ENCODE measurements around the gene UBE2D2.

The UBE2D2 gene

DNA sequence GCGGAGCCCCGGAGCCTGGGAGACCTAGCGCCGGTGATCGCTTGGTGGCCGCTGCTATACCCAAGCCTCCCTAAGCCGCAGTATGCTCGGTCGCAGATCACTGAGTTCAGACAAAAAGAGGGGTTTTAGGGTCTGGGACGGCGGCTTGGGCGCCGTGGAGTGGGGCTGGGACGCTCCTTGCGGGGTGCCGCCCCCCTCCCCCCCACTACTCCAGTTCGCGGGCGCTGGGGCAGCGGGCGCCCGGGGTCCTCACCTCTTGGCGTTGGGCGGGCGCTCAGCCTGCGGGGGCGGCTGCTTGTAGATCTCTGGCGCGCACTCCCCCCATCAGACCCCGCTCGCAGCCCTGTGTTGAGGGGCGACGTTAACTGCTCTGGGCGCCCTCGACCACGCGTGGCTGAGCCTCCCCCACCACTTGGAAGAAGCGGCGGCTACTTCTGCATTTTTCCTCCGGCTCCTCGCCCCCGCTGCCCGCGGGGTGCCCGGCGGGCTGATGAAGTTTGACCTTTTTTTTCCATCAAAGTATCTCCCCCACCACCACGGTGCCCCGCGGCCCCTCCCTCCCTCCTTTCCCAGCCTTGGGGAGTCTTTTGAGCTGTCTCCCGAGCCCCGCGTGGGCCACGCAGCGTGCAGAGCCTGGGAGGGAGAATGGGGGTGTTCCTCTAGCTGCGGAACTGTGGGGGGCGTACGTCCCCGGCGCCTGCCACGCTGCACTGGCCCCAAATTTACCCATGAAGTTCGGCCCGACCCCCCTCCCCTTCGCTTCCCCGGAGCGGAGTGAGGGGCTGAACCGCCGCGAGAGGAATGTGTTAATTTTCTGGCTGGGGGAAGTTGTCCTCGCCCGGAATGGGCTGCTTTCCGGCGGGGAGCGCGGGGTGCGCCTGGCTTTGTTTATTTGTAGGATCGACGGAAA is 88.2 kb downstream of the UBE2D2 start:
- peak; percentile 57 to 59 for DNase-seq

DNA sequence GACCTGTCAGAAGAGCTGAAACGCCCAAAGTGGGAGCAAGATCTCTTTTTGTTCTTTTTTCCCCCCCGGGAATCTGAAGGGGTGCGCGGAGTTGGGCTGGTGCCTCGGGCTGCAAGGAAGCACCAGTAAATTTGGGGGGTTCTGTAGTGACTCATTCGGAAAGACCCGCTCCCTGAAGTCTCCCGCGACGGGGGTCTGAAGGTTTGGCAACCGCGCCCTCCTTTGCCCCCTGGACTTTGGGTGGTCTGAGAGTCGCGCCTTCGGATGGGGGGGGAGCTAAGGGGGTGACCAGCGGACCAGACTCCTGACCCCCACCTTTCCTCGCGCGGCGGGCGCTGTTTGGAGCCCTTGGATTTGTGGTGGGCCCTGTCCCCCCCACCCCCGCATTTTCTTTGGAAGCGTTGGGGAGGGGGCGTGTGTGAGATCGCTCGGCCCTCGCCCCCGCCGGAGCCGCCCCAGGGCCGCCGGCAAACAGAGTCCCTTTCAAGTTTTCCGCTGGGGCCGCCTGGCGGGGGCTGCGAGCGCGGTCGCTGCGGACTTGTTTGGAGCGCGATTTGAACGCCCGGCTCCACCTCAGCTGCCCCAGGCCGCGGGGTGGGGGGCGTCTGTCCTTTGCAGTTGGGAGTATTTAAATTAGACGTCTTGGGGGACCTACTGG is 89.0 kb downstream of the UBE2D2 start:
- DNase-seq = no peak

DNA sequence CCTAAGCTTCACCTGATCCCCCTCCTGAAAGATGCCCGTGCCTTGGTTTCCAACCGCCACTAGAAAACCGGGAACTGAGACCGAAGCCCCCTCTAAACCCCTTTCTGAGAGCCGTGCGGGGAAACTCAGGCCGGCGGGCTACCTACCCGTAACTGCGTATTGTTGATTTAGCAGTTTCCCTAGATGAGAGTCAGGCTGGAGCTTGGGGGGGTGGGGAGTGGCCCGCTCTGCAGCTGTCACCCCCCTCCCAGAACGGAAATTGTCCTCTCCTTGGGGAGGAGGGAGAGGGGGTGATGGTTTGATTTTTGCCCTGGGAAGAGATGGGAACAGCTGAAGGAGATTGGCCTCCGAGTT is 89.5 kb downstream of the UBE2D2 start:
- DNase-seq = no peak

DNA sequence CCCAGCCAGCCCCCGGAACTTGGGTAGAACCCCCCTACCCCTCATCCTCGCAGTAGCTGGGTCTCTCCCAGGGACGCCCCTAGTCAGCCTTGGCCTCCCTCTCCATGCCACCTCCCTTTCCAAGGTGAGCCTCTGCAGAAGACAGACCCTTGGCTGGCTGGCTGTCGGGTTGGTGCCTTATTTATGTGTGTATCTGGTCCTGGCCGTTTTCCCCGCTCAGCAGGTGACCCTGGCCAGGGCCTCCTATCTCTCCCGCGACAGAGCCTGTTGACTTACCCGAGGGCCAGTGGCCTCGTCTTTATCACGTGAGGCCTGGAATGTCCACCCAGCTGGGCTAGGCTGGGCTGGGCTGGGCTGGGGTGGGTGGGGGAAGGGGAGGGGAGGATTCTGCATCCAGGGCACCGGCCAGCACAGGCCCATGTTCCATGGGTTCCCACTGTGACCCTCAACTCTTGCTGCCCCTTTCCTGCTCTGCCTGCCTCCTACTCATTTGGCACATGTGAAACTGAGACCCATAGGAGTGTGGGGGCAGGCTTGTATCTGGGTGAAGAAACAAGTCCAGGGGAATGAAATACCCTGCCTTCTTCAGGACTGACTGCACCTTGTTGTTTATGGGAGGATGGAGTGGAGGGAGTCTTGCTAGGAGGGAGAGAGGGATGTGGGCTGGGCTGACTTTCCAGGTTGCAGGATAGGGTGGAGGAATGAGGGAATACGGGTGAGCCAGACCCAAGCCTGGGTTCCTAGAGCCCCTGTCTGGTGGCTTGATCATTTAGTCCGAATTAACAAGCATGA is 90.1 kb downstream of the UBE2D2 start:
- DNase-seq = no peak

DNA sequence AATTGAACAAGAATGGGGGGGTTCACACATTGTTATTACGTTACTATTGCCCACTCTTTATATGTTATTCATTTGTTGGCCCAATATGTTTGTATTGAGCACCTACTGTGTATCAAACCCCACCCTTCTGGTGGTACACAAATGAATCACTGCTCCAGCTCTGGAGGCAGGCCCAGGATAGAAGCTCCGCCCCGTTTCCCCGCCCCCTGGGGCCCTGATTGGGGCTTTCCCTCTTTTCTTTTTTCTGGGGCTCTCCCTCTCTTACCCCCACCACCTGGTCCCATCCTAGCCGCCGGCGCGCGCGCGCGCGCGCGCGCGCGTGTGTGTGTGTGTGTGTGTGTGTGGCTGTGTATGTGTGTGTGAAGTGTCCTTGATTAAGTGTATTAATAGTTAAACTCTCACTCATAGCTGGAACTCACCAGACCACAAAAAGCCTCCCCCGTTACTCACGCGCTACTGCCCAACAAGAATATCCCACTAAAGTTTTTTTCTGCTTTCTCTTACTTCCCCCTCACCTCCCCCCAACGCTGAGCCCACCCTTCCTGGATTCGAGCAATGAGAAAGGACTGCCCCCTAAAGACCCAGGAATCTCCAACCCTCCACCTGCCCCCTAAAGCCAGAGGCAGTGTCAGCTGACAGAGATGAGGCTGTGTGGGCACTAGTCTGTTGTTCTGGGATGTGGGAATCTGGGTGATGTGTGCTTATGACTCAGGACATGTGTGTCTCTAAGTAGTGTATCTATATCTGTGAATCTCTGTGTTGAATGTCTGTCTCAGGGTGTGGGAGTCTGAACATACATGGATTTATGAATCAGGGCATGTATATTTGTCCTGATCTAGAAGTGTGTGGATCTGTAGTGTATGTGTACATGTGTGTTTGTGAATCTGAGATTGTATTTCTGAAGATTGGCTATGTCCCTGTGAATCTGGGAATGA is 91.0 kb downstream of the UBE2D2 start:
- peak; percentile 77 to 78 for DNase-seq

DNA sequence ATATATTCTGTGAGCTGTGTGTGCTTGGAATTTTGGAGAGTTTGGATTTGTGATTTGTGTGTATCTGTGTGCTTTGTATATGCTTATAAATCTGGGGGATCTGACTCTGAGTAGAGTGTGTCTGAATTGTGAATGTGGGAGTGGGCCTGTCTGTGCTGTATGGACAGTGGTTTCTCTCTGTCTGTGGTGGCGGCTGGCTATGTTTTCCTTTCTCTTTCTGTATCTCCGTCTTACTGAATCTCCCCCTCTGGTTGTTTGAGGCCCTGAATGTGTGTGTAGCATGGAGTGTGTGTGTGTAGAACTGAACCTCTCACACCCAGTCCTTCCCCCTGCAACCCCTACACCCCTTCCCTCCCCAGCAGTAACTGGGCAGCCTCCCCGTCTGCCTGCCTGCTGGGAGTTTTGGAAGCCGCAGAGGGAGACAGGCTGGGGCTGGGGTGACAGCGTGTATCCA is 91.7 kb downstream of the UBE2D2 start:
- DNase-seq = no peak

DNA sequence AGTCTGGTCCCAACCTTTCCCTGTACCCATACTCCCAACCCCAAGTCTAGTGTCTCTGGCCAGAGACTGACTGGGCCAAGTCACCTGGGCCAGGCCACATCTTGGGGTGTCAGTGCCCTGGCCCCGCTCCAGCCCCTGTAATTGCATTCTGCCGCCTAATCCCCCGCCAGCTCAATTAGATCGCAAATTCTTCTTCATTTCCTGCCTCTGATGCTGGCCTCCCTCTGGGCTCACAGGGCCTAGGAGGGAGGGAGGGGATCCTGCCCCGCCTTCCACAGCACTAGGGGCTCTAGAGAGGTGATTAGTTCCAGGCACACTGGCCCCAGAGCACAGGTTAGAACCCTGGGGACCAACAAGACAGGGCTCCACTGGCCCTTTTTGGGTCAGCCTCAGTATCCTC is 92.5 kb downstream of the UBE2D2 start:
- no peak for DNase-seq

DNA sequence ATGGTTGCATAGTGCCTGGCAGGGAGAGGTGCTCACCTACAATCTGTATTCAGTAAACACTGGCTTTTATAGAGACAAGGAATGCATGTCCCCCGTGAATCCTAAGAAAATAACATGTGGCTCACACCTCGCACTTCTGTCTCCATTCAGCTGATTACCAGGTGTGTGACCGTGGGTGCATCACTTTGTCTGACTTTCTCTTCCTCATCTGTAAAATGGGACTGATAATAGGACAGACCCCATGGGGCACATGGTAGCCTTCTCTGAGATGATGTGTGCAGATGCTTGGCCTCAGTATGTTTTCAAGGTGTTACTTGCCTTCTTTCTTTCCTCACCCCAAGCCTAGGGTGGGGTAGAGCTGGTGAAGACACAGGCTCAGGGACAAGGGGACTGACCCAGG is 93.3 kb downstream of the UBE2D2 start:
- DNase-seq = no peak

DNA sequence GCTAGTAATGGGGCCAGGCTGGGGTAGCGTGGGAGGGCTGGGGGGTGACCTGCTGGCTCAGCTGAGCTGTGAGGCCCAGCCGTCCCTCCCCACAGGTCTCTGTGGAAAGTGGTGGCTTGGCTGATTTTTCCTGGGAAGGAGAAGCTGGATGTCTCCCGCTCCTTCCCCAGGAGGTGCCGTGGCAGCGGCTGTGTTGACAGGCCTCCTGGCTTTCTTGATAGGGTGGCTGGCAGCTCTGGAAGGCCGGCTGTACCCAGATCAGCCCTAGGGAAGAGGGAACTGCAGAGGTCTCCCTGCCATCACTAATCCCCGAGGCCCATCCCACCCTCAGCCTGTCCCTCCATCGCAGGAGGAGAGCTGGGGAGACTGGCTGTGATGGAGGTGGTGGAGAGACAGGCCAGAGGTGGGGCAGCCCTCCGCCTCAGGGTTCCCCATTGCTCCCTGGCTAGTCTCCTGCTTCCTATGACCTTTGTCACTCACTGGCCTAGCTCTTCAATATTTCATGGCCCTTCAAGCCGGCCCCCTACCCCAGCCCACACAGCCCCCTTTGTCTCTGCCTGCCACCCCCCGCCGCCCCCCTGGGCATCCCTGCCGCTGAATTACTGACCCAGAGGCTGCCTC is 93.8 kb downstream of the UBE2D2 start:
- DNase-seq = no peak

DNA sequence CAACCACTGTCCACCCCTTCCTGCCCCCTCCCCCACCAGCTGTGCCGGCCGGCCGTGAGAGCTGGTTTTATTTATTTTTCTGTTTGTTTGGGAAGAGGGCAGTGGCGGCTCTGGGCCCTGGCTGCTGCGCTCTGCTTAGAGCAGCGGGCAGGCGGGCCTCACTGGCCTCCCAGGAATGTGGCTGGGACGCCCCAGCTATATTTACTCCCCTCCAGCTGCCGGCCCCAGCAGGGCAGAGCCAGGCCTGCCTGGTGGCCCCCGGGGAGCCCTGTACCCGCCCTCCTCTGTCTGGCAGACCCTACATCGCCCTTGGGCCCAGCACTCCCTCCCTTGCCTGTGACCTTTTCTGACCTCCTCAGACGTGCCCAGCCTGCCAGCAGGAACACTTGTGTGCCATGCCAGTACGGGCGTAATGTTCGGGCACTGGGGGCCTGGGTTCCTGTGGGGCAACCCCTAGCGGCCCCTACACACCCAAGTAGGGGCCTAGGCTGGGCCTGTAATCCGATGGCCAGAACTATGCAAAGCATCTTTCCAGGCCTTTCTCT is 94.7 kb downstream of the UBE2D2 start:
- DNase-seq = no peak

DNA sequence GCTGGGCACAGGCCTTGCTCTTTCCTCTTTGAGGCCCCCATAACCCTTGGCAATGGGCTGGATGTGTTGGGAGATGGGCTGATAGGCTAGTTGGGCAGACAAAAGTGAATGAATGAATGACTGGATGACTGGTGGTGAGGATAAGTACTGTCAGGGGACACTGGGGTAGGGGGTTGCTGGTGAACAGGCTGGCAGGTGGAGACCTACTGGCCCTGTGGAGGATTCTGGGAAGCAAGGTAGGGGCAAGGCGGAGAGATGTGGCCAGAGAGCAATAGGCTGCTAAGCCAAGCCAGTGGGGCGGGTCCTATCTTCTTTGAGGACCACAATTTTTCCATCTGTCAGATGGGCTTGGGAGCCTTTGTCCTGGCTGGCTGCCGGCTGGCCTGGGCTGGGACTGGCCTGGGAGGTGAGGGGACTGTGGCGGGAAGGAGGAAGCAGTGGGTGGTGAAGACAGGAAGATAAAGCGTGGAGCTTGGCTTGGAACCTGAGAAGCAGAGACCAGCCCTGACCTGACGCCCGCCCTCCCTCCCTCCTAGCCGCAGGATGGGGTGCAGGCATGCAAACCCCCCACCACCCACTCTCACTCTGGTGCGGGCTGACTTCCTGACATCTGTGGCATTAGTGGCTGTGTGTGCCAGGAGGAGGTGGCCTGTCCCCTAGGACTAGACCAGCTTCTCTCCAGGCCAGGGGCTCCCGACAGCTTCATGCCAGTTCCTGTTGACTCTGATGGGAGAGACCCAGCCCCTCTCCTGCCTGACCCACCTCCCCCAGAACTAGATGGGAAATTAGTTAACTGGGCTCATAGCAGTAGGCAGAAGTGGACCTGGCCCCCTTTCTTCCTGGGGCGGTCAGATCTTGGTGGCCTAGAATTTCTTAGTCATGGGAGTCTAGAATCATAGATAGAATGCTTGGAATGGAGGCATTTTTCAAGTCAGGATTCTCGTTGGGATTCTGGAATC is 96.5 kb downstream of the UBE2D2 start:
- DNase-seq = no peak

DNA sequence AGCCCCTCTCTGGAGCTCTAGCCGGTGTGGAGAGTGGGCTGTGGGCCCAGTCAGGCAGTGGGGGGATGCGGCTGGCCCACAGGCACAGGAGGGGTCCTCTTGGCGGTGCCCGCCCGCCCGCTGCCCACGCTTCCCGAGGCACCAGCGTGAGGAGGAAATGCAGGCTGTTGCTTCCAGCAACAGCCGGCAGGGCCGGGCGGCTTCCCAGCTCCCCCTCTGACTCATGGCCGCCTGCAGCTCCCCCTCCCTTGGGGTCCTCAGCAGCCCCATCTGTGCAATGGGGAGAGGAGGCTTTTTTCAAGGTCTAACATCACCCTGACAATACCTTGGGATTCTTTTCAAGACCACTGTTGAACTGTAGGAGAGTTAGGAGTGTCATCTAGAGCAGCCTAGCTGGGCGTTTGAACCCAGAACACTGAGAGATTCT is 97.4 kb downstream of the UBE2D2 start:
- DNase-seq = no peak

DNA sequence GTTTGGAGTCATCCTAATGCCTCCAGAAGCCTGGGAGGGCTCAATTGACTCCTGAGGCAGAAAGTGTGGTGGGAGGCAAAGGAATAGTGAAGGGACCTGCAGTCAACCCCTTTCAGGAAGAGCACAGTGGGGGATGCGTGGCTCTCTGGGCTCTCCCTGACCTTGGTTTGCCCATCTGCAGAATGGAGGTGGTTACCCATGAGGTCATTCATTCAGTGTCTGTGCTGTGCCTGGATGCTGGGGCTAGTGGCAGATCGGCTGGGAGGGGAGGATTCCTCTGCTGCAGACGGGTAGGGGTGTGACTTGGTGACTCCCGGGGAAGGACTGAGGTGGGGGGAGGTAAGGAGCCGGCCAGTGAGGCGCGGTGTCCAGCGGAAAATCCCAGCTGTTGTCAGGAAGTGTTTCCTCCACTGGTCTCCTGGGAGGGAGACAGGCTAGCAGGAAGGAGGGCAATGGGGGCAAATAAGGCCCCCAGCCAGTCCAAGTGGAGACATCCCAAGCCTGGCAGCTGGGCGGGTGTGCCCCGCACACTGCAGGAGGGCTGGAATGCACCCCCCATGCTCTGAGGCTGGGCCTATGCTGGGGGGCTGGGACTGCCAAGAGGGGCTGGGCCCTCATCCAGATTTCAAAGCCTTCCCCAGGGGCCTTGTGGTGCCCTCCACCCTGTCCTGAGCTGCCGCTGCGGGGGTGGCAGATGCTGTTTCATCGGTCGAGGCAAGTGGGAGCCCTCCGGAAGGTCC is 98.0 kb downstream of the UBE2D2 start:
- no peak for DNase-seq

DNA sequence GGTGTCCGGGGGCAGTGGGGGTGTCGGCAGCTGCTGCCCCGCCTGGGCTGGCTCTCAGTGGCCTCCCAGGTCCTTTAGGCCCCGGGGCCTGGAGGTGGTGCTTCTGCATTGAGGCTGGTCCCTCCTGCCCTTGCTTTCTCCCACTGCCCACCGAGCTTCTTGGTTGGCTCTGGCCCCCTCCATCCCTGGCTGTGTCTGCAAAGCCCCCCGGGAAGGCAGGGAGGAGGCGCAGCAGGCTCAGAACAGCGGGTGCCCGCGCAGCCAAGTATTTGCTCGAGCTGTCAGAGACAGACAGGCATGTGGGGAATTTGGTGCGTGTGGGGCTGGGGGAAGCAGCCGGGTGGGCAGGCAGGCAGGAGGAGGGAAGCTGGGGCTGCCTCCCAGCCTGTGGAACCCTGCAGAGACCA is 98.6 kb downstream of the UBE2D2 start:
- DNase-seq = no peak

DNA sequence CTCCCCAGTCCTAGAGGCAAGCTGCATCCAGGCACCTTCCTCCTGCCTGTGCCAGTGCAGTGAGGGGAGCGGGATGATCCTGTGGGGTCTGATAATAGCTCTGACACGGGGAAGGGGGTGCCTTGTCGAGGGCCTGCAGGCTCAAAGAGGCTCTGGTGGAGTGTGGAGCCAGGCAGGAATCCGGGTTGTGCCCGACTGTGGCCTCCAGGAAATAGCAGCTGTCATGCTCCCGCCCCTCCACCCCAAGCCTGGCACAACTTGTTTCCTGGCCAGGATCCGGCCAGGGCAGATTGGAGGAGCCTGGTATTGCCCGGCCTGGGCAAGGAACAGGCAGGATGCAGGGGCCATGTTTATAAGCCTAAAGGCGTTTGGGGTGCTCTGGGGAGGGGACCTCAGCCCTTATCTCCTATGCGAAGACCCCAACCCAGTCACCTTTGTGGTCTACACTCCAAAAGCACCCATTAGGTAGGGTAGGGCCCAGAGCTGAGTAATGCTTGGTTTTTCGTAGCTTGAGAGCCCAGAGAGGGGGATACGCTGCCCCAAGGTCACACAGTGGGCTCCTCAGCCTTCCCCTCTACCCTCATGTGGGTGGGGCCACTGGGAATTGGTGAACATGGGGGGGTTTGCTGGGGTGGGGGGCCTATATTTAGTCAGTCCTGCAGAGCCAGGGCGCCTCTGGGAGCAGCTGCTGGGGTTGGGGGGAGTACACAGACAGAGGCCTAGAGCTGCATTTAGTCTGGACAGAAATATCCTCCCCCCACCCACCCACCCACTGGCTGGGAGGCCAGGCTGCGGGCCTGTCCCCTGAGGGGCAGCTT is 99.2 kb downstream of the UBE2D2 start:
- no peak for DNase-seq

DNA sequence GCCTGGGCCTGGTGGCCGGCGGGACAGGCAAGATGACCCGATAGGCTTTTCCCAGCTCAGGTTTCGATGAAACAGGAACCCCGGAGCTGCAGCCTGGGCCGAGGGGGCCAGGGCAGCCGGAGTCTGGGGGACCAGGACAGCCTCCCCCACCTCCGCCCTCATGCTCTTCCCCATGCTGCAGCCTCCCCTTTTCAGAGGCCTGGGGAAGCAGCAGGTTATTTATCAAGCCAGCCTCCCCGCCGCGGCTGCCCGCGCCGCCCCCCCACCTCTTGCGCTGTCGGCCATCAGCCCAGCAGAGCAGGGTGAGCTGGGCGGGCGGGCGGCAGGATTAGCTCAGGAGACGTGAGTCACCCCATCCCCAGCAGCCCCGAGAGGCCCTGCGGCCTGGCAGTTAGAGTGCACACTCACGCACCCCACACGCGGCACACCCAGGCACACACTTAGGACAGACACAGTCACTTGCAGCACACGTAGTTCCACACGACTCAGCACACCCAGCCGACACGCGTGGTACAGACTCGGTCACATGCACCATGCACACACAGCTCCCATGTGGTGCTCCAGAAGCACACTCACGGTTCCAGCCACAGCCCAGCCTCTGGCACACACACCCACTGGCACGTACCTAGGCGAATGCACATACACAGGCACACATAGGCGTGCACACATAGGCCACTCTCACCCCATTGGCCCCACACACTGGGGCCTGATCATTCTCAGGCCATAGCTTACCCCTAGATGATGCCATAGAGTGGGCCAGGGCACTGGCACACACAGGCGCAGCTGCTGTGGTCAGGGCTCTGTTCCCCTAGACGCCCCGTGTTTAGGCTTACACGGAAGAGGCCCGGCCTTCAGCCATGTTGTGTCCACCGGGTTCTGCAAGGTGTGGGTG is 100.0 kb downstream of the UBE2D2 start:
- DNase-seq = no peak

DNA sequence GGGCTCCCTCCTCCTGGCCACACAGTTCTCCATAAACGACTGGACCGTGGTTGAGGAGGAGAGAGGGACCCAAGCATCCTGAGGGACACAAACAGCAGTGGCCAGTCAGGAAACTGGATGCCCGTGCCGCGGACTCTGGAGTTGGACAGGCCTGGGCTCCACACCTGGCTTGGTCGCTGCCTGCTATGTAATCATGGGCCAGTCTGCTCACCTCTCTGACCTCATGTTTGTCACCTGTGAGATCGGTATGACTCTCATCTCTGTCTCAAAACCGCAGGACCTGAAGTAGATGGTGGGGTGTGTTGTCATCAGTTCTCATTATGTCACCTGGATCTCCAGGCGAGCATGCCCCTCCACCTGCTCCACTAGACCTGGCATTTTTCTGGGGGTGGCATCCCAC is 101.5 kb downstream of the UBE2D2 start:
- DNase-seq = no peak

Data from activated T-cell treated with anti-CD3 and anti-CD28 coated beads, Interleukin-2, amount 50 U/mL, for 48 hours (primary cell).